GM12865 (cell line): ENCODE results near the gene ABL2.
"Not testable (repeated sequence)": the region's sequence is repeated elsewhere in the genome, so short reads cannot be mapped to it uniquely, and the experiment has no call there.

Experiments used
- DNase-seq: peaks from one replicate; pipeline ENCODE4 v3.0.0; 2010; ENCODE audit warnings: low read depth
- H3K4me3 ChIP-seq: 2 replicates; pipeline ENCODE4 v1.5.1; 2011; ENCODE audit warnings: mild to moderate bottlenecking, low read depth, low read length, control low read depth
- CTCF ChIP-seq: IDR thresholded peaks from 2 replicates; pipeline ENCODE4 v1.5.1; 2011; ENCODE audit warnings: low read length, control low read depth, low read depth, inconsistent platforms; ENCODE audit not compliant: insufficient read depth; ENCODE audit errors: missing control alignments

The ABL2 gene

GRCh38 chr1:179217943-179218507 lies 11.5 kb downstream of the ABL2 start:
- no peak for TF ChIP-seq CTCF
- H3K4me3 ChIP-seq, result no peak overlapping the region
- no peak for DNase-seq

DNA sequence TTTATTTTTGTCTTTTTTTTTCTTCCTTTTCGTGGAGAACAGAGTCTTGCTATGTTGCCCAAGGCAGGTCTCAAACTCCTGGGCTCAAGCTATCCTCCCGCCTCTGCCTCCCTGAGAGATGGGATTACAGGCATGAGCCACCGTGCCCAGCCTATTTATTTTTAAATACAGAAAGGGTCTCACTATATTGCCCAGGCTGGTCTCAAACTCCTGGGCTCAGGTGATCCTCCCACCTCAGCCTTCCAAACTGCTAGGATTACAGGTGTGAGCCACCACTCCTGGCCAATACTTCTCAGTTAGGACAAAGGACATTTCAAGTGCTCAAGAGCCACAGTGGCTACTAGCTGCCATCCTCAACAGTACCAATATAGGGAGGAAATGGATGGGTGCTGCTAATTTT lies 16.2 kb downstream of the ABL2 start:
- not testable (repeated sequence) for H3K4me3 ChIP-seq, DNase-seq

GRCh38 chr1:179208681-179209477 lies 20.6 kb downstream of the ABL2 start:
- H3K4me3 ChIP-seq, result no peak overlapping the region
- no peak for DNase-seq
- TF ChIP-seq CTCF, result no peak

GRCh38 chr1:179206812-179207211 lies 22.7 kb downstream of the ABL2 start:
- H3K4me3 ChIP-seq, result no peak overlapping the region

DNA sequence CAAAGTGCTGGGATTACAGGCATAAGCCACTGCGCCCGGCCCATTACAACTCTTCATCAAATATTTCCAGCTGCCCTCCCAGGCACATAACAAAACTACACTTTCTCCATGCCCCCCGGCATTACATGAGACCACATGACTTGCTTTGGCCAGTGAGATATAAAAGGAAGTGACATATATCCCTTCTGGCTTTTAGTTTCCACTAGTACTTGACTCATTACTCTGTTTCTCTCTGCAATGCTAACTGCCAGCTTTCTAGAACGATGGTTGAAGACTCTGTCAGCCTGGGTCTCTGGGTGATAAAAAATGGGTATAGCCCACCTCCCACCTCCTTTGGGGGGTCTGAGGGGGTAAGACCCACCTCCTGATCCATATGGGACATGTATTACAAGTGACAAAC lies 24.2 kb downstream of the ABL2 start:
- no peak for DNase-seq

More at GRCh38 chr1:179206812-179207211, 22.7 kb downstream of the ABL2 start:
- DNase-seq, result no peak
- no peak for TF ChIP-seq CTCF

GRCh38 chr1:179202161-179202560 lies 27.3 kb downstream of the ABL2 start:
- TF ChIP-seq CTCF, result no peak
- DNase-seq, result no peak
- H3K4me3 ChIP-seq, result no peak overlapping the region

More for the DNA sequence above, 24.2 kb downstream of the ABL2 start:
- H3K4me3 ChIP-seq, result no peak overlapping the region
- no peak for TF ChIP-seq CTCF

GRCh38 chr1:179200586-179200985 lies 28.9 kb downstream of the ABL2 start:
- no peak for DNase-seq
- TF ChIP-seq CTCF, result no peak
- H3K4me3 ChIP-seq, result no peak overlapping the region
